Measurements from ENCODE around the gene HTRA3. TPM values are rescaled to one million over a fixed set of nuclear protein-coding genes. Genes with fewer than 3 reads are reported as not detected.

HTRA3 gene
- total and polyA plus RNA-seq, 3 donors from 2014 or later, result 6.1 to 17.3 (median 12.2) TPM

GRCh38 chr4:8230891-8231290 lies 38.7 kb upstream of the HTRA3 start:
- Histone ChIP-seq H3K27ac (no peak overlapping the region), H3K9me3 (no peaks in the 10 kb centered on the region), H3K36me3 (ENCODE audit: low read depth, missing control alignments) (no peaks in the 10 kb centered on the region), H3K4me3 (no peak overlapping the region), H3K4me1 (peaks cover 8% of the 10 kb centered on the region), H3K27me3 (no peaks in the 10 kb centered on the region)
- intact Hi-C loops (cut with DNase I; ENCODE audit: low total_unique reads), result no loop called here
- 92 to 96% methylated on average over 10 of the region's 10 CpGs for WGBS, 2 donors
- TF ChIP-seq CTCF (IDR thresholded peaks at IDR 0.05), result no peak
- no peak for TF ChIP-seq POLR2A (IDR thresholded peaks at IDR 0.05)
- no peak for DNase-seq

DNA sequence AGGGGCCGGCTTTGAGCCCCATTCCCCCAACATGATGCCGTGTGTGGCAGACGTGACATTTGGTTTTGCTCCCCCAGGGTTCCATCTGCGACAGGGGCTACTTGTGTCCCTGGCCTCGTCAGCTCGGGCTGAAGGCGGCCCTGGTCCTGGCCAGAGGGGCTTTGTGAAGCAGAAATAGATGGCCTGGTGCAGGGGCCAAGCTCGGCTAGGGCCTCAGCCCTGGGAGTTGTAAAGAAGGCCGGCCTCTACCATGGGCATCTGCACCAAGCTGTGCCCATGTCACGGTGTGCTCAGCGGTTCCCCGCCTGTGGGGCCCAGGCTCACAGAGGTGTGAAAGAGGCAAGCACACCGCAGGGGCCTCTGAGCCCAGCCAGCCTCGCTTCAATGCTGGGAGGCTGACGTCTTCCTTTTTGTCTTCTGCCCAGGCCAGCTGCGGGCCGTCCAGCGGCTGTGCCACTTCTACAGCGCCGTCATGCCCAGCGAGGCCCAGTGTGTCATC lies 38.0 kb upstream of the HTRA3 start:
- no peak overlapping the region for H3K27ac ChIP-seq
- H3K4me1 ChIP-seq, result peaks cover 8% of the 10 kb centered on the region
- 80 to 90% methylated on average over 5 to 21 of the region's 21 CpGs for WGBS, 2 donors
- intact Hi-C loops (cut with DNase I; ENCODE audit: low total_unique reads), result no loop called here
- H3K9me3 ChIP-seq, result no peaks in the 10 kb centered on the region
- H3K36me3 ChIP-seq (ENCODE audit: low read depth, missing control alignments), result no peaks in the 10 kb centered on the region
- H3K27me3 ChIP-seq, result no peaks in the 10 kb centered on the region
- no peak overlapping the region for H3K4me3 ChIP-seq
- TF ChIP-seq CTCF (IDR thresholded peaks at IDR 0.05), result no peak
- no peak for TF ChIP-seq POLR2A (IDR thresholded peaks at IDR 0.05)
- DNase-seq, result no peak

DNA sequence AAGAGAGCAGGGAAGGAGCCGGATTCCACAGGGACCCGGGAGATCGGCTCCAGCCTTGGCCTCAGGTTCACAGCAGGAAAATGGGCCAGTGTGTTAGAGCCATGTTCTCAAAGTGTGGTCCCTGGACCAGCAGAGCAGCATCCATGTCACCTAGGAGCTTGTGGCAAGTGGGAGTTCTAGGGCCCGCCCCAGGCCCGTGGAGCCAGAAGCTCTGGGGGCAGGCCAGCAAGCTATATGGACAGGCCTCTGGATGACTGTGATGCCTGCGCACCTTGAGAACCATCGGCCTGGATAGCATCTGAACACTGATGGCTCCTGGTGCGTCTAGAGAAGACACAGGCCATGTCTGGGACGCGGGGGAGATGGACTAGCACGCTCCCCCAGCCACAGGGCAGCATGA lies 36.8 kb upstream of the HTRA3 start:
- Histone ChIP-seq H3K27ac (no peak overlapping the region), H3K36me3 (ENCODE audit: low read depth, missing control alignments) (no peaks in the 10 kb centered on the region), H3K4me3 (no peak overlapping the region), H3K27me3 (no peaks in the 10 kb centered on the region), H3K4me1 (peaks cover 8% of the 10 kb centered on the region), H3K9me3 (no peaks in the 10 kb centered on the region)
- intact Hi-C loops (cut with DNase I; ENCODE audit: low total_unique reads), result no loop called here
- 95 to 98% methylated on average over 10 to 11 of the region's 11 CpGs for WGBS, 2 donors
- DNase-seq, result no peak
- TF ChIP-seq POLR2A (IDR thresholded peaks at IDR 0.05), result no peak
- TF ChIP-seq CTCF (IDR thresholded peaks at IDR 0.05), result no peak

DNA sequence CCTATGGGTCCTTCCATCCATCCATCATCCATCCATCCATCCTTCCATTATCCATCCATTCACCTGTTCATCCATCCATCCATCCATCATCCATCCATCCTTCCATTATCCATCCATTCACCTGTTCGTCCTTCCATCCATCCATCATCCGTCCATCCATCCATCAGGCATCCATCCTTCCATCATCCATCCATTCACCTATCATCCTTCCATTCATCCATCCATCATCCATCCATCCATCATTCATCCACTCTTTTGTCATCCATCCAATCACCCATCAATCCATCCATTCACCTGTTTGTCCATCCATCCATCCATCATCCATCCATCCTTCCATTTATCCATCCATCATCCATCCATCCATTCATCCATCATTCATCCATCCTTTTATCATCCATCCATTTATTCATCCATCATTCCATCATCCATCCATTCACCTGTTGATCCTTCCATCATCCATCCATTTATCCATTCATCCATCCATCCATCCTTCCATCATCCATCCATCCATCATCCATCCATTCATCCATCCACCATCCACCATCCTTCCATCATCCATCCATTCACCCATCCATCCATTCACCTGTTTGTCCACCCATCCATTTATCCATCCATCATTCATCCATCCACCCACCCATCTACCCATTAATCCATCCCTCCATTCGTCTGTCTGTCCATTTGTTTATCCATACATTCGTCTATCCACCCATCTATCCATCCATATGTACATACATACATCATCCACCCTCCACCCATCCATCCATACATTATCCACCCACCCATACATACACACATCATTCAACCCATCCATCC lies 35.7 kb upstream of the HTRA3 start:
- Histone ChIP-seq H3K27ac (no peak overlapping the region), H3K36me3 (ENCODE audit: low read depth, missing control alignments) (no peaks in the 10 kb centered on the region), H3K4me3 (no peak overlapping the region), H3K27me3 (no peaks in the 10 kb centered on the region), H3K4me1 (no peaks in the 10 kb centered on the region), H3K9me3 (no peaks in the 10 kb centered on the region)
- no peak for DNase-seq
- no peak for TF ChIP-seq POLR2A (IDR thresholded peaks at IDR 0.05)
- no peak for TF ChIP-seq CTCF (IDR thresholded peaks at IDR 0.05)
- intact Hi-C loops (cut with DNase I; ENCODE audit: low total_unique reads), result no loop called here
- WGBS, 2 donors, result 91 to 99% methylated on average over 4 of the region's 4 CpGs

GRCh38 chr4:8234715-8235114 lies 34.8 kb upstream of the HTRA3 start:
- H3K27me3 ChIP-seq, result no peaks in the 10 kb centered on the region
- no peak overlapping the region for H3K4me3 ChIP-seq
- no peak overlapping the region for H3K27ac ChIP-seq
- TF ChIP-seq CTCF (IDR thresholded peaks at IDR 0.05) (no peak), POLR2A (IDR thresholded peaks at IDR 0.05) (no peak)
- no peaks in the 10 kb centered on the region for H3K4me1 ChIP-seq
- intact Hi-C loops (cut with DNase I; ENCODE audit: low total_unique reads), result no loop called here
- H3K36me3 ChIP-seq (ENCODE audit: low read depth, missing control alignments), result no peaks in the 10 kb centered on the region
- DNase-seq, result no peak
- H3K9me3 ChIP-seq, result no peaks in the 10 kb centered on the region
- WGBS, 2 donors, result 100% methylated on average over 1 of the region's 1 CpG
